Measurements from ENCODE around the gene OR13A1.
"Not testable (repeated sequence)": the region's sequence is repeated elsewhere in the genome, so short reads cannot be mapped to it uniquely, and the experiment has no call there.

OR13A1 gene

GRCh38 chr10:45315508-45315907, at the start of gene OR13A1:
OR13A1 (minus strand) TSS chr10:45315608; CDS start chr10:45304422, 11,186 bp downstream.
- no peak for DNase-seq

DNA sequence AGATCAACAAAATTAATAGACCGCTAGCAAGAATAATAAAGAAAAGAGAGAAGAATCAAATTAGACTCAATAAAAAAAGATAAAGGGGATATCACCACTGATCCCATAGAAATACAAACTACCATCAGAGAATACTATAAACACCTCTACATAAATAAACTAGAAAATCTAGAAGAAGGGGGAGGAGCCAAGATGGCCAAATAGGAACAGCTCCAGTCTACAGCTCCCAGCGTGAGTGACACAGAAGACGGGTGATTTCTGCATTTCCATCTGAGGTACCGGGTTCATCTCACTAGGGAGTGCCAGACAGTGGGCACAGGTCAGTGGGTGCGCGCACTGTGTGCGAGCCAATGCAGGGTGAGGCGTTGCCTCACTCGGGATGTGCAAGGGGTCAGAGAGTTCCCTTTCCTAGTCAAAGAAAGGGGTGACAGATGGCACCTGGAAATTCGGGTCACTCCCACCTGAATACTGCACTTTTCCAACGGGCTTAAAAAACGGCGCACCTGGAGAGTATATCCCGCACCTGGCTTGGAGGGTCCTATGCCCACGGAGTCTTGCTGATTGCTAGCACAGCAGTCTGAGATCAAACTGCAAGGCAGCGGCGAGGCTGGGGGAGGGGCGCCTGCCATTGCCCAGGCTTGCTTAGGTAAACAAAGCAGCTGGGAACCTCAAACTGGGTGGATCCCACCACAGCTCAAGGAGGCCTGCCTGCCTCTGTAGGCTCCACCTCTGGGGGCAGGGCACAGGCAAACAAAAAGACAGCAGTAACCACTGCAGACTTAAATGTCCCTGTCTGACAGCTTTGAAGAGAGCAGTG, 46.8 kb upstream of the OR13A1 start:
- not testable (repeated sequence) for DNase-seq

- DNase-seq = not testable (repeated sequence)
These were observed 43.6 kb upstream of the OR13A1 start for GRCh38 chr10:45358961-45359360.

GRCh38 chr10:45355494-45355893, 40.1 kb upstream of the OR13A1 start:
- DNase-seq = no peak

- DNase-seq = no peak
These were observed 38.9 kb upstream of the OR13A1 start for GRCh38 chr10:45354261-45354660.

GRCh38 chr10:45353186-45353585, 37.8 kb upstream of the OR13A1 start:
- DNase-seq = no peak

DNA sequence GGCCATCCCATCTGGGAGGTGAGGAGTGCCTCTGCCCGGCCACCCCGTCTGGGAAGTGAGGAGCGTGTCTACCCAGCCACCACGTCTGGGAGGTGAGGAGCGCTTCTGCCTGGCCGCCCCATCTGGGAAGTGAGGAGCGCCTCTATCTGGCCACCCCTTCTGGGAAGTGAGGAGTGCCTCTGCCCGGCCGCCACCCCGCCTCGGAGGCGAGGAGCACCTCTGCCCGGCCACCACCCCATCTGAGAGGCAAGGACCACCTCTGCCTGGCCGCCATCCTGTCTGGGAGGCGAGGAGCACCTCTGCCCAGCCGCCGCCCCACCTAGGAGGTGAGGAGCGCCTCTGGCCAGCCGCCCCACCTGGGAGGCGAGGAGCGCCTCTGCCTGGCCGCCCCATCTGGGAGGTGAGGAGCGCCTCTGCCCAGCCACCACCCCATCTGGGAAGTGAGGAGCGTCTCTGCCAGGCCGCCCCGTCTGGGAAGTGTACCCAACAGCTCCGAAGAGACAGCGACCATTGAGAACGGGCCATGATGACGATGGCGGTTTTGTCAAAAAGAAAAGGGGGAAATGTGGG, 32.9 kb upstream of the OR13A1 start:
- not testable (repeated sequence) for DNase-seq

GRCh38 chr10:45347464-45347863, 32.1 kb upstream of the OR13A1 start:
- DNase-seq = not testable (repeated sequence)

GRCh38 chr10:45346652-45347335, 31.4 kb upstream of the OR13A1 start:
- DNase-seq = not testable (repeated sequence)

GRCh38 chr10:45340420-45340819, 25.0 kb upstream of the OR13A1 start:
- not testable (repeated sequence) for DNase-seq

- DNase-seq = no peak
These were observed 24.5 kb upstream of the OR13A1 start for GRCh38 chr10:45339894-45340293.

DNA sequence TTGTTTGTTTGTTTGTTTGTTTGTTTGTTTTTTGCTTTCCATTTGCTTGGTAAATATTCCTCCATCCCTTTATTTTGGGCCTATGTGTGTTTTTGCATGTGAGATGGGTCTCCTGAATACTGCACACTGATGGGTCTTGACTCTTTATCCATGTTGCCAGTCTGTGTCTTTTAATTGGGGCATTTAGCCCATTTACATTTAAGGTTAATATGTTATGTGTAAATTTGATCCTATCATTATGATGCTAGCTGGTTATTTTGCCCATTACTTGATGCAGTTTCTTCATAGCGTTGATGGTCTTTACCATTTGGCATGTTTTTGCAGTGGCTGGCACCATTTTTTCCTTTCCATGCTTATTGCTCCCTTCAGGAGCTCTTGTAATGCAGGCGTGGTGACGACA, 16.4 kb upstream of the OR13A1 start:
- DNase-seq = not testable (repeated sequence)

- DNase-seq = not testable (repeated sequence)
These were observed 11.5 kb upstream of the OR13A1 start for GRCh38 chr10:45326864-45327263.

DNA sequence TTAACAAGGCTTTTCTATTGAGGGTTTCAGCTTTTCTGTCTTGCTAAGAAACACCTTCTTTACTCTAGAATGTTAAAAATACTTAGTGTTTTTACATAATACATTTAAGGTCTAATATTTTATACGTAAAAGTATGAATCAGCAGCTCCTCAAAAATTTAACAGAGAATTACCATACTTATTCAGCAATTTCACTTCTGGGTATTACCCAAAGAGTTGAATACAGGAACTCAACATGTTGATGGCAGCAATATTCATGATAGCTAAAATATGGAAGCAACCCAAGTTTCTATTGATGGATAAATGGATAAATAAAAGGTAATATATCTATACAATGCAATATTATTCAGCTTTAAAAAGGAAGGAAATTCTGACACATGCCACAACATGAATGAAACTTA, 9.7 kb upstream of the OR13A1 start:
- no peak for DNase-seq

DNA sequence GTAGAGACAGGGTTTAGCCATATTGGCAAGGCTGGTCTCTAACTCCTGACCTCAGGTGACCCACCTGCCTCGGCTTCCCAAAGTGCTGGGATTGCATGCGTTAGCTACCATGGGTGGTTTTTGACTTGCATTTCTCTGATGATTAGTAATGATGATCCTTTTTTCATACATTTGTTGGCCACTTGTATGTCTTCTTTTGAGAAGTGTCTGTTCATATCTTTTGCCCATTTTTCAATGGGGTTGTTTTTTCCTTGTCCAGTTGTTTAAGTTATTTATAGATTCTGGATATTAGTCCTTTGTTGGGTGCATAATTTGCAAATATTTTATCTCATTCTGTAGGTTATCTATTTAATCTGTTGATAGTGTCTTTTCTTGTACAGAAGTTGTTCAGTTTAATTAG, 4.3 kb upstream of the OR13A1 start:
- no peak for DNase-seq

GRCh38 chr10:45313264-45313873, 2.0 kb downstream of the OR13A1 start:
- DNase-seq = no peak

DNA sequence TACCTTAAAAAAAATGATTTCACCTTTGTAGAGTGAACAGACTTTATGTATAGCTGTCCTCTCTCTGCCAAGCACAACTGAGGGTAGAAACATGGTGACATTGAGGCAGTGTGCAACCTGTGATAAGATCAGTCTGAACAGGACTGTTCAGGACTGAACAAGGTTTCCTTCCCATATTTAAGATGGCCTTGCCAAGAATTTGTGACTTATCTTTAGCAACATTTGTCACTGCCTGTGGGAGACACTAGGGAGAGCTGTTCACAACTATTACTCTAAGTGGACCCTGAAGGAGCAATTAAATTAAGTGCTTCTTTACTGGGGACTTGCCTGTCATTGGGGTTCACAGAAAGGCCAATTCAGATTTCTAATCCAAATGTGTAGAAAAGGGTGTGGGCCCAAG, 6.7 kb downstream of the OR13A1 start:
- no peak for DNase-seq

DNA sequence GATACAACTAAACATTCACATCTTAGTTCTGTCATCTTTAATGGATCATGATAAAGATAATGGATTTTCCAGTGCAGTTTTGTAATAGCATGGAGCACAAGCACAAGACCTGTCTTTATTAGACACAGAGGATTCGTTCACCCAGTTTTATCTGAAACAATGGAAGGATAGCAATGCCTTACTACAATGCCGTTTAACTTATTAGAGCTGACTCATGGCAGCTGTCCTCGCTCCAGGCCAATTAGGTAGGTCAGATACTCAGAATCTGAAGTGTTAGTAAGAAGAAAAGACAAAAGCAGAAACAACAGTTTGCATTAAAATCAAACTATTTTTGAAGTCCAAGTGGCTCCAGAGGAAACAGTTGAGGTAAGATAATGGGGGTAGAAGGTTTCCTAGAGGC, 12.8 kb downstream of the OR13A1 start:
- no peak for DNase-seq

GRCh38 chr10:45298341-45298955, 17.0 kb downstream of the OR13A1 start:
- DNase-seq = not testable (repeated sequence)

DNA sequence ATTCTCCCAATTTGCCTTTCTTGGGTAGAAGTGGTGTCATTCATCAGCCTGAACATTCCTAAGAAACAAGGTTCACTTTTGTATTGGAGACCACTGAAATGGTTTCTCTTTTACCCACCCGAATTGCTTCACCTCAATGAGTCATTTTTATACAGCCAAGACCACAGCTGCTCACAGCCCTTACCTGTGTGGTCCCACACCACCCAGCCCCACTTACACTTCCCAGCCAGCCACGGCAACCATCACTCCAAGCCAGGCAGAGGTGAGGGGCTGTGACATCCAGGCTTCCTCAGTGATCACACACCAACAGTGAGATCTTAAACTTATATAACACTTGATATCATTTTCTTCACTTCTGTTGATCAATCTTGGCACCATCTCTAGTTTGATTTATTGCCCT, 20.7 kb downstream of the OR13A1 start:
- no peak for DNase-seq

GRCh38 chr10:45286980-45287379, 28.4 kb downstream of the OR13A1 start:
- DNase-seq = no peak

GRCh38 chr10:45282061-45282460, 33.3 kb downstream of the OR13A1 start:
- no peak for DNase-seq
